GM12873 (cell line): Measurements from ENCODE around the gene MFN1.

ENCODE experiments used
- TF ChIP-seq, protein P1 (sequence below): IDR thresholded peaks from 2 replicates; pipeline ENCODE4 v1.5.1; 2012; ENCODE audit warnings: low read depth, mild to moderate bottlenecking, moderate library complexity, low read length, control low read depth; ENCODE audit not compliant: insufficient read depth; ENCODE audit errors: missing control alignments

Gene MFN1

DNA sequence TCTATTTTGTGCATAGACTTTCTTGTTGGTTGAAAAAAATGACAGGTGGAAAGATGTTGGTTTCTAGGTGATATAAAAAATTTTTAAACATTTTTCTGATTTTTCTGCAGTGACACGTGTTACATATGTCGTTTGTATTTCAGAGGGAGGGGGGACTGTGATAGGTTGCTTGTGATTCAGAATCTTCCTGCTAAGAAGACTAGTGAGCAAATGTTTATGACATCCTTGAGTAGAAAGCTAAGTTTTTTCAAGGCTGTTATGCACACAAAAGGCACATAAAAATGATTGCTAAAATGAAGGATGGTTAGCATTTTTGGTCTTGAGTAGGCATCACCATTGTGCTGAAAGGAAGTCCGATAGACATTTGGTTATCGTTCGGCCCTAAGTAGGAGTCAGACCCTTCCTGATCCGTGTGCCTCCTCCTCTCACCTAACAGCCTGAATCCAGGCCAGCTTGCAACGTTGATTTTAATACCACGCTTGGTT, 23.2 kb upstream of the MFN1 start:
- TF ChIP-seq, protein P1, sequence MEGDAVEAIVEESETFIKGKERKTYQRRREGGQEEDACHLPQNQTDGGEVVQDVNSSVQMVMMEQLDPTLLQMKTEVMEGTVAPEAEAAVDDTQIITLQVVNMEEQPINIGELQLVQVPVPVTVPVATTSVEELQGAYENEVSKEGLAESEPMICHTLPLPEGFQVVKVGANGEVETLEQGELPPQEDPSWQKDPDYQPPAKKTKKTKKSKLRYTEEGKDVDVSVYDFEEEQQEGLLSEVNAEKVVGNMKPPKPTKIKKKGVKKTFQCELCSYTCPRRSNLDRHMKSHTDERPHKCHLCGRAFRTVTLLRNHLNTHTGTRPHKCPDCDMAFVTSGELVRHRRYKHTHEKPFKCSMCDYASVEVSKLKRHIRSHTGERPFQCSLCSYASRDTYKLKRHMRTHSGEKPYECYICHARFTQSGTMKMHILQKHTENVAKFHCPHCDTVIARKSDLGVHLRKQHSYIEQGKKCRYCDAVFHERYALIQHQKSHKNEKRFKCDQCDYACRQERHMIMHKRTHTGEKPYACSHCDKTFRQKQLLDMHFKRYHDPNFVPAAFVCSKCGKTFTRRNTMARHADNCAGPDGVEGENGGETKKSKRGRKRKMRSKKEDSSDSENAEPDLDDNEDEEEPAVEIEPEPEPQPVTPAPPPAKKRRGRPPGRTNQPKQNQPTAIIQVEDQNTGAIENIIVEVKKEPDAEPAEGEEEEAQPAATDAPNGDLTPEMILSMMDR = no peak

DNA sequence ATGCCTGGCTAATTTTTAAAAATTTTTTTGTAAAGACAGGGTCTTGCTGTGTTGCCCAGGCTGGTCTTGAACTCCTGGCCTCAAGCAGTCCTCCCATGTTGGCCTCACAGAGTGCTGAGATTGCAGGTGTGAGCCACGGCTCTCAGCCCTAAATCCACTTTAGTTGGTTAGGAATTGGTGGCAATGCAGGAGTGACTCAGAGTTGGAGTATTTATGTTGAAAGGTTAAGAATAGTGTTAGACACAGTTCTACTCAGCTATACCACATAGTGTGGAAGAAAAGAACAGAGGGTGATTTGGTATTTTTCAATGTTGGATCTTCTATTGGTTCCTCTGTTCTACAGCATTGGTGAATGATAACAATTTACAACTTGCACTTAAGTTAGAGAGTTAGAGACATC, 17.1 kb upstream of the MFN1 start:
- TF ChIP-seq, protein P1 = no peak

DNA sequence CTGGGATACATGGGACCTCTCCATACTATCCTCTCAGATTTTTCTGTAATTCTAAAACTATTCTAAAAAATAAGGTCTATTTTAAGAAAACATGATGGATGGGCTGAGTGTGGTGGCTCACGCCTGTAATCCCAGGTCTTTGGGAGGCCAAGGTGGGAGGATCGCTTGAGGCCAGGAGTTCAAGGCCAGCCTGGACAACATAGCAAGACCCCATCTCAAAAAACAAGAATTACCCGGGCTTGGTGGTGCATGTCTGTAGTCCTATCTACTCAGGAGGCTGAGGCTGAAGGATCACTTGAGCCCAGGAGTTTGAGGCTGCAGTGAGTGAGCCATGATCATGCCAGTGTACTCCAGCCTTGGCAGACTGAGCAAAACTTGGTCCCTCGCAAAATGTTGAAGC, 15.3 kb upstream of the MFN1 start:
- TF ChIP-seq, protein P1 = no peak

DNA sequence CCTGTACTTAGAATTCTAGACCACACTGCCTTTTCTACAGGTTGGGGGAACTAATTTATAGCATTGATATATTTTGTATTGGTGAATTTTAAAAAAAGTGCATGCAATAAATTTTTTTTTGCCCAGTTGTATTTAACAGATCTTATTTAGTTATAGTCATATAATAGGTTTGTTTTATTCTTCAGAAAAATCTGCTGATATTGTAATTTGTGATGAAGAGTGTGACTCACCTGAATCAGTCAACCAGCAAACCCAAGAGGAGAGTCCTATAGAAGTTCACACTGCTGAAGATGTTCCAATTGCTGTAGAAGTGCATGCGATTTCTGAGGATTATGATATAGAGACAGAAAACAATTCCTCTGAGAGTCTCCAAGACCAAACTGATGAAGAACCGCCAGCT, 14.4 kb upstream of the MFN1 start:
- TF ChIP-seq, protein P1 = no peak

DNA sequence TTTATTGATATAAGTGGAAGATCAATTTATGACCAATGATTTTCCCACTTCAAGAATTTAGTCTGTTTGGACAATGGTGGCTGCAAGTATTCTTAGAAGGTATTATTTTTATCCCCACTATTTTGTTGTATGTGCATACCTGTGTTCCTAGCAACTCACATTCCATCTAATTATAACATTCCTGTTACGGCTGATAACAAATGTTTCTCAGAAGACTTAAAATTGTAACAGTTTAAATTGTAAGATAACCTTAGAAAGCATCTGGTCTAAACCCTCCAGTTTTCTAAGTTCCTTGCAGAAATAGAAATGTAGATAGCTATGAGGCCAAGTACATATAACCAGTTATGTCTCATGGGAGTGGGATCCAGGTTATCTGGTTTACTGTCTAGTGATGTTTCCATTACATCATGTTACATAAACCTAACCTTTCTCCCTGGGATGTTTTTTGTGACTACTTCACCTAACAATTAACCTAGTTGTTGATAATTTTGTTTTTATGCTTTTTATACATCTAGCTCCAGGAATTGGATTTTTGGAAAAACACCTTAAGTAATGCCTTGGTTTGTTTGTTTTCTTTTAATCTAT, 11.1 kb upstream of the MFN1 start:
- TF ChIP-seq, protein P1 = no peak

DNA sequence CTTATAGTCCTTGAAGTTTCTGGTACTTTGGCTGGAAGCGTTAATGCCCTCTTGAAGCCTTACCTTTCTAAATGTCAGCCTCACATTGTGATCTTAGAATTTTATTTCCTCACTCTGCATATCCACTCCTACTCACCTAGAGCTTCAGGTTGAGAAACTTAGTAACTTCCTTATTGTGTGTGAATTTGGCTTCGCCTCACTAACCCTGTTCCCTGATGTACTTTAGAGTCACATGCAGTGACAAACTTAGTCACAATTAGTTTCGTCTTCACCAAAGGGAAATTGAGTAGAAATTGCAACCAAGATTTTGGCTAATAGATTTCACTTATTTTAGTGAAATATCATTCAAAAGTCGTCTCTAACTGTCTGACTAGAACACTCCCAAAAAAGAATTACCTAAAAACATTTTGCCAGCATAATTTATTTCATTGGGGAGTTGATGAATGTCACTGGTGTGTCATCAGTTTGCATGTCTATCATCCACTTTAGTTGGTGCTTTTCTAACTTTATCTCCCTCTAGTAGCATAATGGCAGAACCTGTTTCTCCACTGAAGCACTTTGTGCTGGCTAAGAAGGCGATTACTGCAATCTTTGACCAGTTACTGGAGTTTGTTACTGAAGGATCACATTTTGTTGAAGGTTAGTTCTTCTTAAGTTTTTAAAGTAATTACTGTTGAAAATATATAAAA, 960 bp downstream of the MFN1 start:
- TF ChIP-seq, protein P1 = no peak

DNA sequence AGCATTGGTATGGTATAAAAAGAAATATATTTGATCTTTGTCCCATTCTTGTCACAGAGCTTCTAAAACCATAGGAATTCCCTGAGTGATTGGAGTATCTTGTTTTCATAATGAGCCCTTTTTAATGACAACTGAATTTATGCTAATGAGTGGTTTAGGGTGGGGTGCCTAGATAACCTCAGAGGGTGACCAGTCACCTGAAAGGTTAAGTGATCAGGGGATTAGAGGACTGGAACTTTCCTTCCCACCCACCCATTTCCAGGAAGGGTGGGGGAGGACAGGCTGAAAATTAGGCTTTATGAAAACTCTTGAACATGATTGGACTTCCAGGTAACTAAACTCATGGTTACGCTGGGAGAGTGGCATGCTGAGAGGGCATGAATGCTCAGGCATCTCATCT, 8.5 kb downstream of the MFN1 start:
- TF ChIP-seq, protein P1 = no peak
